Neural progenitor cell (in vitro differentiated cells): ENCODE results near the gene BCKDHB. TPM values are rescaled to one million over a fixed set of nuclear protein-coding genes. Genes with fewer than 3 reads are reported as not detected.
A peak's percentile ranks its signal among the peaks of the same experiment; 100 is the strongest.

ENCODE experiments used
- DNase-seq: peaks from one replicate; pipeline ENCODE4 v3.0.0-alpha.2; 2016; ENCODE audit warnings: low spot score
- H2AFZ ChIP-seq: fragments of 200-600 bp; sonication (generic); replicated peaks from 2 replicates; pipeline ENCODE4 v1.6.1; 2016; ENCODE audit warnings: antibody characterized with exemption
- H3F3A ChIP-seq: fragments of 200-600 bp; sonication (generic); 2 replicates; pipeline ENCODE4 v1.6.1; 2016; ENCODE audit warnings: antibody characterized with exemption, low read depth
- H3K27ac ChIP-seq: fragments of 200-600 bp; sonication (generic); 2 replicates; pipeline ENCODE4 v1.5.1; 2016; ENCODE audit warnings: mild to moderate bottlenecking
- H3K27me3 ChIP-seq: fragments of 200-600 bp; sonication (generic); 2 replicates; pipeline ENCODE4 v1.6.1; 2016; ENCODE audit warnings: mild to moderate bottlenecking, moderate library complexity
- H3K36me3 ChIP-seq: fragments of 200-600 bp; sonication (generic); 2 replicates; pipeline ENCODE4 v1.5.1; 2016
- H3K4me1 ChIP-seq: fragments of 200-600 bp; sonication (generic); 2 replicates; pipeline ENCODE4 v1.6.1; 2016; ENCODE audit warnings: mixed run types
- H3K4me2 ChIP-seq: fragments of 200-600 bp; sonication (generic); 2 replicates; pipeline ENCODE4 v1.6.1; 2016
- H3K4me3 ChIP-seq: fragments of 200-600 bp; sonication (generic); 2 replicates; pipeline ENCODE4 v1.5.1; 2016
- H3K79me2 ChIP-seq: fragments of 200-600 bp; sonication (generic); 2 replicates; pipeline ENCODE4 v1.6.1; 2016; ENCODE audit warnings: low read depth
- H3K9ac ChIP-seq: fragments of 200-600 bp; sonication (generic); 2 replicates; pipeline ENCODE4 v1.6.1; 2016
- H3K9me3 ChIP-seq: fragments of 200-600 bp; sonication (generic); 2 replicates; pipeline ENCODE4 v1.5.1; 2016; ENCODE audit warnings: low read depth
- H4K20me1 ChIP-seq: fragments of 200-600 bp; sonication (generic); 2 replicates; pipeline ENCODE4 v1.6.1; 2016; ENCODE audit warnings: low read depth
- H3K27ac Mint-ChIP-seq: 3 replicates; pipeline ENCODE4 v1.8.0; 2021; ENCODE audit warnings: mixed read lengths
- H3K27me3 Mint-ChIP-seq: 2 replicates; pipeline ENCODE4 v1.8.0; 2022; ENCODE audit warnings: low read depth, mild to moderate bottlenecking, inconsistent platforms, moderate library complexity, mixed read lengths; ENCODE audit not compliant: insufficient read depth
- H3K36me3 Mint-ChIP-seq: 3 replicates; pipeline ENCODE4 v1.8.0; 2021; ENCODE audit warnings: mixed read lengths
- H3K4me1 Mint-ChIP-seq: 3 replicates; pipeline ENCODE4 v1.8.0; 2021; ENCODE audit warnings: mixed read lengths
- H3K4me3 Mint-ChIP-seq: 3 replicates; pipeline ENCODE4 v1.8.0; 2021; ENCODE audit warnings: mild to moderate bottlenecking, moderate library complexity, mixed read lengths
- H3K9me3 Mint-ChIP-seq: 3 replicates; pipeline ENCODE4 v1.8.0; 2020; ENCODE audit warnings: mixed read lengths
- EZH2 ChIP-seq: fragments of 200-600 bp; sonication (generic); IDR thresholded peaks from 2 replicates; pipeline ENCODE4 v1.6.1; 2017; ENCODE audit warnings: antibody characterized with exemption, mild to moderate bottlenecking, moderate library complexity
- EZH2phosphoT487 ChIP-seq: fragments of 200-600 bp; sonication (generic); IDR thresholded peaks from 2 replicates; pipeline ENCODE4 v1.6.1; 2017; ENCODE audit warnings: antibody characterized with exemption
- total RNA-seq: library from RNA; depleted of rRNA; stranded (reverse); fragments of >200 nt; gene quantifications from 2 replicates; pipeline ENCODE4 v1.2.3, GENCODE V29; 2015; ENCODE audit warnings: low replicate concordance
- TF ChIP-seq, protein P1 (sequence below): fragments of 200-600 bp; sonication (generic); IDR thresholded peaks from 2 replicates; pipeline ENCODE4 v1.5.1; 2017; ENCODE audit warnings: antibody characterized with exemption, mild to moderate bottlenecking

BCKDHB gene
- total RNA-seq, 1 donor from 2014 or later, result 48.2 TPM

DNA sequence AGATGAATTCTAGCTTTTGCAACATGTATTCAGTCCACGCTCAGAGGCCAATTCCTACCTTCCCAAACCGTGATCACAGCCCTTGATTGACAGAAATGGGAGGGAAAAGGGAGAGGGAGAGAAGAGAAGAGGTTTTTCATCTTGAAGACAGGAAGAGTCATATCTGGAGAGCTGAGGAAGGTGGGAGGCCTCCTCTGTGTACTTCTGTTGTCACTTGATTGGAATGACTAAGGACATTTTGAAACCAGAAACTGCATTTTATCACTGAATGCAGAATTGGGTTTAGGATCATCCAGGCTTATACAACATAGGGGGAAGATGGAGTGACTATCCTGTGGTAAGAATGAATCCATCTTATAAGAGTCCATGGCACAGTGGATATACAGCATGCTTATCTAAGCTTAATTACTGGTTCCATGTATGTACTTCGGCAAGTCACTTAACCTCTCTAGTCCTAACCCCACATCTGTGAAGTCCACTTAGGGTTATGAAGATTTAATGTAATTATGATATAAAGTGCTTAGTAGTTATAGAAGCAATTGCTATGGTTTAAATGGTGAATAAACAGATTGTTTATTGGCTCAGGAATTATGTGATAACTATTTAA lies 144.0 kb downstream of the BCKDHB start:
- peaks cover 4% of the 10 kb centered on the region for H3K36me3 Mint-ChIP-seq
- Histone ChIP-seq H2AFZ (no peak overlapping the region), H3K9ac (no peak overlapping the region), H3K27me3 (no peaks in the 10 kb centered on the region), H3K79me2 (no peaks in the 10 kb centered on the region), H3K4me1 (peaks cover 4% of the 10 kb centered on the region), H3F3A (no peaks in the 10 kb centered on the region), H3K27ac (no peak overlapping the region), H3K4me3 (no peak overlapping the region), H3K36me3 (no peaks in the 10 kb centered on the region), H4K20me1 (no peaks in the 10 kb centered on the region), H3K9me3 (no peaks in the 10 kb centered on the region), H3K4me2 (no peak overlapping the region)
- no peaks in the 10 kb centered on the region for H3K9me3 Mint-ChIP-seq
- no peaks in the 10 kb centered on the region for H3K27me3 Mint-ChIP-seq
- H3K4me1 Mint-ChIP-seq, result no peaks in the 10 kb centered on the region
- no peak overlapping the region for H3K27ac Mint-ChIP-seq
- TF ChIP-seq EZH2phosphoT487, result no peak
- TF ChIP-seq, protein P1, sequence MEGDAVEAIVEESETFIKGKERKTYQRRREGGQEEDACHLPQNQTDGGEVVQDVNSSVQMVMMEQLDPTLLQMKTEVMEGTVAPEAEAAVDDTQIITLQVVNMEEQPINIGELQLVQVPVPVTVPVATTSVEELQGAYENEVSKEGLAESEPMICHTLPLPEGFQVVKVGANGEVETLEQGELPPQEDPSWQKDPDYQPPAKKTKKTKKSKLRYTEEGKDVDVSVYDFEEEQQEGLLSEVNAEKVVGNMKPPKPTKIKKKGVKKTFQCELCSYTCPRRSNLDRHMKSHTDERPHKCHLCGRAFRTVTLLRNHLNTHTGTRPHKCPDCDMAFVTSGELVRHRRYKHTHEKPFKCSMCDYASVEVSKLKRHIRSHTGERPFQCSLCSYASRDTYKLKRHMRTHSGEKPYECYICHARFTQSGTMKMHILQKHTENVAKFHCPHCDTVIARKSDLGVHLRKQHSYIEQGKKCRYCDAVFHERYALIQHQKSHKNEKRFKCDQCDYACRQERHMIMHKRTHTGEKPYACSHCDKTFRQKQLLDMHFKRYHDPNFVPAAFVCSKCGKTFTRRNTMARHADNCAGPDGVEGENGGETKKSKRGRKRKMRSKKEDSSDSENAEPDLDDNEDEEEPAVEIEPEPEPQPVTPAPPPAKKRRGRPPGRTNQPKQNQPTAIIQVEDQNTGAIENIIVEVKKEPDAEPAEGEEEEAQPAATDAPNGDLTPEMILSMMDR, result no peak
- TF ChIP-seq EZH2, result no peak
- no peak overlapping the region for H3K4me3 Mint-ChIP-seq
- DNase-seq, result no peak

DNA sequence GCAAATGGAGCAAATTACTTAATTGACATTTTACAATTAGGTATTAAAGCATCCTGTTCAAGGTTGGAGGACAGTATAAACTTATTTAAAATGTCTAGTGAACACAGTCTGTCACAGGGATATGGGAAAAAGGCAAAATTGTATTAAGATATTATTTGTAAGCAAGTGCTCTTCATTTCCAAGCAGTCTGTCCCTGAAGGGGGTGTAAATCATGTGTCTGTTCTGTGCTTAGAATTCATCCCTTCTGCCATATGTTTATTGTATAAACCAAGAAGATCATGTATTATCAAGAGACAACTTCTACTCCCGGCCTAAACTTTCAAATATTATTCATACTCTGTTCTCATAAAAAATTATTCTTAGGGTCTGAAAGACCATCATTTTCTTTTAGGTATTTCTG lies 144.8 kb downstream of the BCKDHB start:
- Mint-ChIP-seq H3K4me1 (no peaks in the 10 kb centered on the region), H3K4me3 (no peak overlapping the region), H3K9me3 (no peaks in the 10 kb centered on the region), H3K36me3 (peaks cover 4% of the 10 kb centered on the region), H3K27me3 (no peaks in the 10 kb centered on the region), H3K27ac (no peak overlapping the region)
- TF ChIP-seq, protein P1, result no peak
- TF ChIP-seq EZH2phosphoT487 (no peak), EZH2 (no peak)
- Histone ChIP-seq H3K4me3 (no peak overlapping the region), H2AFZ (no peak overlapping the region), H3K9me3 (no peaks in the 10 kb centered on the region), H3F3A (no peaks in the 10 kb centered on the region), H3K27me3 (no peaks in the 10 kb centered on the region), H3K4me2 (no peak overlapping the region), H4K20me1 (no peaks in the 10 kb centered on the region), H3K36me3 (no peaks in the 10 kb centered on the region), H3K9ac (no peak overlapping the region), H3K4me1 (peaks cover 4% of the 10 kb centered on the region), H3K27ac (no peak overlapping the region), H3K79me2 (no peaks in the 10 kb centered on the region)
- DNase-seq, result no peak

DNA sequence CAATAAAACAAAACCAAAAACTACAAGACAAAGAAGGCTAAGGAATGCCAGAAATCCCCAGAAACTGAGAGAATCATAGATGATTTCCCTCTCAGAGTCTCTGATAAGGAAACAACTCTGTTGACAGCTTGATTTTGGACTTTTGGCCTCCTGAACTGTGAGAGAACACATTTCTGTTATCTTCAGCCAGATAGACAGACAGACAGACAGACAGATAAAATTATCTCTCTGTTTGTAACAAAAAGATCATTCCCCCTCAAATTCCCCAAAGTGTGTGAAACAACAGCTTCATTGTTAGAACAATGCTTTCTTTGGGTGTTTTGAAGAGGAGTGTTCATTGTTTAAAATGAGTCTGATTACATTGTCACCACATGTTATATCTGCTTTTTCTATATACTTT lies 148.2 kb downstream of the BCKDHB start:
- peaks cover 4% of the 10 kb centered on the region for H3K4me1 ChIP-seq

More for the DNA sequence above, 148.2 kb downstream of the BCKDHB start:
- H3K27ac ChIP-seq, result peak overlapping the region; percentile 4
- H3K27ac Mint-ChIP-seq, result no peak overlapping the region
- H3K4me2 ChIP-seq, result no peak overlapping the region
- no peak overlapping the region for H3K4me3 ChIP-seq
- no peaks in the 10 kb centered on the region for H3K36me3 ChIP-seq
- H3K79me2 ChIP-seq, result no peaks in the 10 kb centered on the region
- no peak overlapping the region for H3K4me3 Mint-ChIP-seq
- H3K27me3 ChIP-seq, result no peaks in the 10 kb centered on the region
- no peaks in the 10 kb centered on the region for H3K9me3 Mint-ChIP-seq
- no peak for TF ChIP-seq EZH2
- TF ChIP-seq EZH2phosphoT487, result no peak
- TF ChIP-seq, protein P1, result no peak
- DNase-seq, result no peak
- no peaks in the 10 kb centered on the region for H3K27me3 Mint-ChIP-seq
- H3K9me3 ChIP-seq, result no peaks in the 10 kb centered on the region
- H3K36me3 Mint-ChIP-seq, result peaks cover 4% of the 10 kb centered on the region
- no peak overlapping the region for H3K9ac ChIP-seq
- no peaks in the 10 kb centered on the region for H4K20me1 ChIP-seq
- no peaks in the 10 kb centered on the region for H3F3A ChIP-seq
- H2AFZ ChIP-seq, result no peak overlapping the region
- no peaks in the 10 kb centered on the region for H3K4me1 Mint-ChIP-seq
